GM12878 (cell line): Measurements from ENCODE around the gene MTO1.

Source experiments
- MAX ChIP-seq: IDR thresholded peaks from 2 replicates; pipeline ENCODE4 v1.6.1; 2012; ENCODE audit warnings: low read depth, low read length, improper control_type of control experiment
- POLR2A ChIP-seq: IDR thresholded peaks from 2 replicates; pipeline ENCODE4 v1.6.1; 2011; ENCODE audit warnings: low read depth, mild to moderate bottlenecking, low read length
- SMC3 ChIP-seq: IDR thresholded peaks from 2 replicates; pipeline ENCODE4 v1.6.1; 2011; ENCODE audit warnings: low read length, improper control_type of control experiment, borderline replicate concordance
- SUZ12 ChIP-seq: fragments of 200-600 bp; sonication (generic); IDR thresholded peaks from one replicate; pipeline ENCODE4 v1.6.1; 2018; ENCODE audit warnings: antibody characterized with exemption, mild to moderate bottlenecking; ENCODE audit not compliant: unreplicated experiment
- TF ChIP-seq, protein P1 (sequence below): fragments of 450-650 bp; IDR thresholded peaks from 2 replicates; pipeline ENCODE4 v1.6.1; 2017; ENCODE audit warnings: mild to moderate bottlenecking
- TF ChIP-seq, protein P2 (sequence below): IDR thresholded peaks from 2 replicates; pipeline ENCODE4 v1.6.1; 2011; ENCODE audit warnings: low read depth, low read length, improper control_type of control experiment, borderline replicate concordance

- TF ChIP-seq POLR2A = no peak
- TF ChIP-seq, protein P1, sequence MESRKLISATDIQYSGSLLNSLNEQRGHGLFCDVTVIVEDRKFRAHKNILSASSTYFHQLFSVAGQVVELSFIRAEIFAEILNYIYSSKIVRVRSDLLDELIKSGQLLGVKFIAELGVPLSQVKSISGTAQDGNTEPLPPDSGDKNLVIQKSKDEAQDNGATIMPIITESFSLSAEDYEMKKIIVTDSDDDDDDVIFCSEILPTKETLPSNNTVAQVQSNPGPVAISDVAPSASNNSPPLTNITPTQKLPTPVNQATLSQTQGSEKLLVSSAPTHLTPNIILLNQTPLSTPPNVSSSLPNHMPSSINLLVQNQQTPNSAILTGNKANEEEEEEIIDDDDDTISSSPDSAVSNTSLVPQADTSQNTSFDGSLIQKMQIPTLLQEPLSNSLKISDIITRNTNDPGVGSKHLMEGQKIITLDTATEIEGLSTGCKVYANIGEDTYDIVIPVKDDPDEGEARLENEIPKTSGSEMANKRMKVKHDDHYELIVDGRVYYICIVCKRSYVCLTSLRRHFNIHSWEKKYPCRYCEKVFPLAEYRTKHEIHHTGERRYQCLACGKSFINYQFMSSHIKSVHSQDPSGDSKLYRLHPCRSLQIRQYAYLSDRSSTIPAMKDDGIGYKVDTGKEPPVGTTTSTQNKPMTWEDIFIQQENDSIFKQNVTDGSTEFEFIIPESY = no peak
- TF ChIP-seq, protein P2, sequence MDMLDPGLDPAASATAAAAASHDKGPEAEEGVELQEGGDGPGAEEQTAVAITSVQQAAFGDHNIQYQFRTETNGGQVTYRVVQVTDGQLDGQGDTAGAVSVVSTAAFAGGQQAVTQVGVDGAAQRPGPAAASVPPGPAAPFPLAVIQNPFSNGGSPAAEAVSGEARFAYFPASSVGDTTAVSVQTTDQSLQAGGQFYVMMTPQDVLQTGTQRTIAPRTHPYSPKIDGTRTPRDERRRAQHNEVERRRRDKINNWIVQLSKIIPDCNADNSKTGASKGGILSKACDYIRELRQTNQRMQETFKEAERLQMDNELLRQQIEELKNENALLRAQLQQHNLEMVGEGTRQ = no peak
- no peak for TF ChIP-seq MAX
- no peak for TF ChIP-seq SUZ12
- TF ChIP-seq SMC3 = no peak
Measured at GRCh38 chr6:73548458-73549446, 87.2 kb downstream of the MTO1 start.
